Spleen (tissue), 11 donors: Measurements from ENCODE around the gene SRGAP3. TPM values are rescaled to one million over a fixed set of nuclear protein-coding genes. Genes with fewer than 3 reads are reported as not detected.

Experiments used
- DNase-seq: peaks from one replicate; pipeline ENCODE4 v3.0.0-alpha.2; 2020
- H3K27ac ChIP-seq, 8 donors: fragments of 200-600 bp; sonication (generic) in 7 of 8; 1 replicate in 4 of 8; 2 replicates in 4 of 8; pipeline versions ENCODE4 v1.5.0 to v1.8.0; 2016 to 2021; ENCODE audit warnings: inconsistent platforms in 4 of 8, mild to moderate bottlenecking in 4 of 8, moderate library complexity in 1 of 8
- H3K27me3 ChIP-seq, 7 donors: fragments of 200-600 bp; sonication (generic) in 6 of 7; replicated peaks in 1 of 7; 1 replicate in 4 of 7; 2 replicates in 3 of 7; pipeline versions ENCODE4 v1.5.0 to v1.8.0; 2016 to 2021; ENCODE audit warnings: inconsistent platforms in 3 of 7, mild to moderate bottlenecking in 1 of 7
- H3K36me3 ChIP-seq, 6 donors: fragments of 200-600 bp; sonication (generic) in 5 of 6; 1 replicate in 4 of 6; 2 replicates in 2 of 6; pipeline versions ENCODE4 v1.5.0 to v1.8.0; 2016 to 2021; ENCODE audit warnings: inconsistent platforms in 2 of 6
- H3K4me1 ChIP-seq, 6 donors: fragments of 200-600 bp; sonication (generic) in 5 of 6; 1 replicate in 3 of 6; 2 replicates in 3 of 6; pipeline versions ENCODE4 v1.5.0 to v1.8.0; 2016 to 2021; ENCODE audit warnings: inconsistent platforms in 3 of 6
- H3K4me3 ChIP-seq, 8 donors: fragments of 200-600 bp; sonication (generic) in 7 of 8; 1 replicate in 4 of 8; 2 replicates in 4 of 8; pipeline versions ENCODE4 v1.5.0 to v1.8.0; 2016 to 2021; ENCODE audit warnings: inconsistent platforms in 4 of 8, mild to moderate bottlenecking in 4 of 8, moderate library complexity in 2 of 8
- H3K9me3 ChIP-seq, 8 donors: fragments of 200-600 bp; sonication (generic) in 7 of 8; 1 replicate in 4 of 8; 2 replicates in 4 of 8; pipeline versions ENCODE4 v1.5.0 to v1.8.0; 2016 to 2021; ENCODE audit warnings: inconsistent platforms in 4 of 8
- CTCF ChIP-seq, 11 experiments: fragments of 200-600 bp in 7 of 11; fragments of 450-650 bp in 4 of 11; sonication (generic) in 4 of 11; IDR thresholded peaks in 8 of 11; conservative IDR thresholded peaks in 3 of 11; 1 replicate in 7 of 11; 2 replicates in 4 of 11; pipeline versions ENCODE4 v1.4.0 to v1.8.0; 2016 to 2021; ENCODE audit warnings: antibody characterized with exemption in 11 of 11, inconsistent platforms in 4 of 11, mild to moderate bottlenecking in 1 of 11
- POLR2A ChIP-seq, 3 donors: fragments of 450-650 bp; IDR thresholded peaks; one replicate each; pipeline ENCODE4 v1.5.1; 2017; ENCODE audit warnings: antibody characterized with exemption in 3 of 3, mild to moderate bottlenecking in 1 of 3
- POLR2AphosphoS5 ChIP-seq, 3 donors: sonication (generic); formaldehyde crosslinking; IDR thresholded peaks; one replicate each; pipeline ENCODE4 v1.5.1; 2017; ENCODE audit warnings: antibody characterized with exemption in 3 of 3
- WGBS, 5 donors: extraction: QIAGEN DNeasy Blood & Tissue Kit in 3 of 5; methylation state at CpG; one replicate each; pipeline versions ENCODE4 v1.1.5 to v1.1.7; 2013 to 2018; 5-methylcytosine and 5-hydroxymethylcytosine counted together
- intact Hi-C: fragments of 100-400 bp; cut with DNase I; formaldehyde crosslinking; loops from one replicate; pipeline ENCODE4 v1.15.0; 2023; ENCODE audit warnings: low total_unique reads
- polyA plus RNA-seq, 3 donors: library from polyadenylated mRNA; stranded (reverse); fragments of 200-250 nt; gene quantifications; one replicate each; pipeline ENCODE4 v1.2.1, GENCODE V29; 2013
- total RNA-seq, 7 donors: library from RNA; depleted of rRNA in 3 of 7; stranded (reverse); fragments of >200 nt in 3 of 7; fragmentation: NEBNext Ultra II Directional in 4 of 7; extraction: Animal tissue kit (Norgen Biotek cat#: 25700) in 4 of 7; gene quantifications; one replicate each; pipeline versions ENCODE4 v1.1.0 to v1.2.1, GENCODE V29; 2016 to 2021
- donor health status: healthy with polysubstance abuse.
- donor health status: DM: no; HTN: no; CAD: no; lungs with moderate emphysema.
- donor health status: DM: no; HTN: no; CAD: no.
- donor health status: Bipolar disorder and iron deficiency.
- donor health status: healthy.
- donor health status: DM: no; HTN: no; CAD: no.
- donor health status: DM: yes; HTN: yes; CAD: no.

Gene SRGAP3
- total and polyA plus RNA-seq, 10 donors, result 0.54 to 10.3 (median 6.4) TPM

GRCh38 chr3:9012521-9012920 is 236.9 kb downstream of the SRGAP3 start:
- TF ChIP-seq CTCF (IDR thresholded peaks at IDR 0.05 in 8 of 11, conservative IDR thresholded peaks at IDR 0.05 in 3 of 11) (no peak), POLR2AphosphoS5 (IDR thresholded peaks at IDR 0.05) (no peak), POLR2A (IDR thresholded peaks at IDR 0.05) (no peak)
- no peaks in the 10 kb centered on the region for H3K4me1 ChIP-seq
- H3K27ac ChIP-seq, result no peak overlapping the region
- H3K4me3 ChIP-seq, result no peak overlapping the region
- no peaks in the 10 kb centered on the region for H3K9me3 ChIP-seq
- WGBS, 5 donors, result 87 to 98% (median 94%) methylated on average over 2 of the region's 2 CpGs
- no peaks in the 10 kb centered on the region for H3K36me3 ChIP-seq
- intact Hi-C loops, result no loop called here
- no peak for DNase-seq
- H3K27me3 ChIP-seq, result no peaks in the 10 kb centered on the region

GRCh38 chr3:9009976-9010545 is 239.4 kb downstream of the SRGAP3 start:
- 89 to 95% (median 91%) methylated on average over 10 to 11 of the region's 11 CpGs for WGBS, 5 donors
- intact Hi-C loops, result no loop called here
- peak; percentile 54 for DNase-seq
- Histone ChIP-seq H3K4me3 (no peak overlapping the region), H3K4me1 (no peaks in the 10 kb centered on the region), H3K27me3 (no peaks in the 10 kb centered on the region), H3K36me3 (no peaks in the 10 kb centered on the region), H3K27ac (no peak overlapping the region), H3K9me3 (no peaks in the 10 kb centered on the region)
- TF ChIP-seq POLR2AphosphoS5 (IDR thresholded peaks at IDR 0.05), result no peak
- TF ChIP-seq CTCF (IDR thresholded peaks at IDR 0.05 in 8 of 11, conservative IDR thresholded peaks at IDR 0.05 in 3 of 11), result no peak
- no peak for TF ChIP-seq POLR2A (IDR thresholded peaks at IDR 0.05)

GRCh38 chr3:9008550-9009255 is 240.7 kb downstream of the SRGAP3 start:
- Histone ChIP-seq H3K27me3 (no peaks in the 10 kb centered on the region), H3K36me3 (no peaks in the 10 kb centered on the region), H3K4me3 (no peak overlapping the region), H3K4me1 (no peaks in the 10 kb centered on the region), H3K9me3 (no peaks in the 10 kb centered on the region), H3K27ac (no peak overlapping the region)
- DNase-seq, result no peak
- TF ChIP-seq POLR2A (IDR thresholded peaks at IDR 0.05), result no peak
- WGBS, 5 donors, result 65 to 78% (median 70%) methylated on average over 6 of the region's 6 CpGs
- intact Hi-C loops, result no loop called here

- intact Hi-C loops, result no loop called here
- Histone ChIP-seq H3K27me3 (no peaks in the 10 kb centered on the region), H3K9me3 (no peaks in the 10 kb centered on the region), H3K4me3 (no peak overlapping the region), H3K36me3 (no peaks in the 10 kb centered on the region), H3K27ac (no peak overlapping the region), H3K4me1 (no peaks in the 10 kb centered on the region)
- WGBS, 5 donors, result 53 to 86% (median 75%) methylated on average over 2 of the region's 2 CpGs
- TF ChIP-seq POLR2AphosphoS5 (IDR thresholded peaks at IDR 0.05) (no peak), POLR2A (IDR thresholded peaks at IDR 0.05) (no peak), CTCF (IDR thresholded peaks at IDR 0.05 in 8 of 11, conservative IDR thresholded peaks at IDR 0.05 in 3 of 11) (no peak)
- DNase-seq, result no peak
These were observed 241.5 kb downstream of the SRGAP3 start for GRCh38 chr3:9007928-9008327.
